Measurements from ENCODE around the gene CGB2.
"Not testable (repeated sequence)": the region's sequence is repeated elsewhere in the genome, so short reads cannot be mapped to it uniquely, and the experiment has no call there.

The CGB2 gene

GRCh38 chr19:49056902-49057596, 25.4 kb downstream of the CGB2 start:
- H3K36me3 ChIP-seq (ENCODE audit: control insufficient read depth in 2 of 2, insufficient read depth in 2 of 2, low read length in 2 of 2); H3K9me3 ChIP-seq (ENCODE audit: control insufficient read depth in 2 of 2, low read length in 2 of 2); H3K27ac ChIP-seq (ENCODE audit: low read length): not testable (repeated sequence)
- H3K27me3 ChIP-seq (ENCODE audit: control insufficient read depth in 1 of 2, insufficient read depth in 2 of 2, low read length in 2 of 2): peaks cover 21 to 25% of the 10 kb centered on the region in 2 donors
- H3K4me3 ChIP-seq (ENCODE audit: low read length in 2 of 2): peak overlapping the region; percentile 57 to 75
- peak overlapping the region; percentile 33 to 47 for H3K9ac ChIP-seq (ENCODE audit: low read length in 2 of 2)
- H3K4me1 ChIP-seq (ENCODE audit: control insufficient read depth, insufficient read depth, low read length): peaks cover 22% of the 10 kb centered on the region

- Histone ChIP-seq H3K9me3 (ENCODE audit: control insufficient read depth in 2 of 2, low read length in 2 of 2) (no peaks in the 10 kb centered on the region), H3K9ac (ENCODE audit: low read length in 2 of 2) (peak within 1 kb of the TSS; percentile 33 to 47), H3K4me3 (ENCODE audit: low read length in 2 of 2) (peak within 1 kb of the TSS; percentile 57 to 75), H3K36me3 (ENCODE audit: control insufficient read depth in 2 of 2, insufficient read depth in 2 of 2, low read length in 2 of 2) (no peaks in the 10 kb centered on the region), H3K4me1 (ENCODE audit: control insufficient read depth, insufficient read depth, low read length) (peaks cover 22% of the 10 kb centered on the region), H3K27ac (ENCODE audit: low read length) (no peak within 1 kb of the TSS), H3K27me3 (ENCODE audit: control insufficient read depth in 1 of 2, insufficient read depth in 2 of 2, low read length in 2 of 2) (peaks cover 24 to 25% of the 10 kb centered on the region in 2 donors)
Observed at GRCh38 chr19:49057636-49058234, 26.0 kb downstream of the CGB2 start, which contains the start of gene CGB7. Gene CGB7, minus strand, starts transcription at chr19:49057749. Its CDS starts 2,374 bp downstream, at chr19:49055375.

- Histone ChIP-seq H3K9ac (ENCODE audit: low read length in 2 of 2) (no peak overlapping the region), H3K27ac (ENCODE audit: low read length) (no peak overlapping the region), H3K4me3 (ENCODE audit: low read length in 2 of 2) (no peak overlapping the region), H3K4me1 (ENCODE audit: control insufficient read depth, insufficient read depth, low read length) (peaks cover 22% of the 10 kb centered on the region), H3K27me3 (ENCODE audit: control insufficient read depth in 1 of 2, insufficient read depth in 2 of 2, low read length in 2 of 2) (peaks cover 24 to 25% of the 10 kb centered on the region in 2 donors), H3K36me3 (ENCODE audit: control insufficient read depth in 2 of 2, insufficient read depth in 2 of 2, low read length in 2 of 2) (no peaks in the 10 kb centered on the region), H3K9me3 (ENCODE audit: control insufficient read depth in 2 of 2, low read length in 2 of 2) (no peaks in the 10 kb centered on the region)
Observed at GRCh38 chr19:49058562-49058961, 26.9 kb downstream of the CGB2 start.

GRCh38 chr19:49059053-49059452, 27.4 kb downstream of the CGB2 start:
- Histone ChIP-seq H3K4me3 (ENCODE audit: low read length in 2 of 2) (no peak overlapping the region), H3K36me3 (ENCODE audit: control insufficient read depth in 2 of 2, insufficient read depth in 2 of 2, low read length in 2 of 2) (no peaks in the 10 kb centered on the region), H3K9ac (ENCODE audit: low read length in 2 of 2) (no peak overlapping the region), H3K27ac (ENCODE audit: low read length) (no peak overlapping the region), H3K4me1 (ENCODE audit: control insufficient read depth, insufficient read depth, low read length) (peaks cover 22% of the 10 kb centered on the region), H3K9me3 (ENCODE audit: control insufficient read depth in 2 of 2, low read length in 2 of 2) (no peaks in the 10 kb centered on the region), H3K27me3 (ENCODE audit: control insufficient read depth in 1 of 2, insufficient read depth in 2 of 2, low read length in 2 of 2) (peaks cover 27% of the 10 kb centered on the region in 2 donors)

- no peaks in the 10 kb centered on the region for H3K9me3 ChIP-seq (ENCODE audit: control insufficient read depth in 2 of 2, low read length in 2 of 2)
- peaks cover 37 to 45% of the 10 kb centered on the region in 2 donors for H3K27me3 ChIP-seq (ENCODE audit: control insufficient read depth in 1 of 2, insufficient read depth in 2 of 2, low read length in 2 of 2)
Observed at GRCh38 chr19:49061000-49061399, 29.3 kb downstream of the CGB2 start.

GRCh38 chr19:49061445-49061844, 29.8 kb downstream of the CGB2 start:
- H3K36me3 ChIP-seq (ENCODE audit: control insufficient read depth in 2 of 2, insufficient read depth in 2 of 2, low read length in 2 of 2): no peaks in the 10 kb centered on the region
- no peak overlapping the region for H3K4me3 ChIP-seq (ENCODE audit: low read length in 2 of 2)
- H3K9me3 ChIP-seq (ENCODE audit: control insufficient read depth in 2 of 2, low read length in 2 of 2): no peaks in the 10 kb centered on the region
- H3K4me1 ChIP-seq (ENCODE audit: control insufficient read depth, insufficient read depth, low read length): peaks cover 15% of the 10 kb centered on the region
- no peak overlapping the region for H3K9ac ChIP-seq (ENCODE audit: low read length in 2 of 2)
- H3K27me3 ChIP-seq (ENCODE audit: control insufficient read depth in 1 of 2, insufficient read depth in 2 of 2, low read length in 2 of 2): peaks cover 37 to 48% of the 10 kb centered on the region in 2 donors
- no peak overlapping the region for H3K27ac ChIP-seq (ENCODE audit: low read length)

More at GRCh38 chr19:49061000-49061399, 29.3 kb downstream of the CGB2 start:
- Histone ChIP-seq H3K9ac (ENCODE audit: low read length in 2 of 2) (no peak overlapping the region), H3K27ac (ENCODE audit: low read length) (no peak overlapping the region), H3K4me3 (ENCODE audit: low read length in 2 of 2) (no peak overlapping the region), H3K36me3 (ENCODE audit: control insufficient read depth in 2 of 2, insufficient read depth in 2 of 2, low read length in 2 of 2) (no peaks in the 10 kb centered on the region), H3K4me1 (ENCODE audit: control insufficient read depth, insufficient read depth, low read length) (peaks cover 20% of the 10 kb centered on the region)

GRCh38 chr19:49064029-49064629, 32.4 kb downstream of the CGB2 start:
- Histone ChIP-seq H3K27me3 (ENCODE audit: control insufficient read depth in 1 of 2, insufficient read depth in 2 of 2, low read length in 2 of 2) (peaks cover 37 to 44% of the 10 kb centered on the region in 2 donors), H3K9ac (ENCODE audit: low read length in 2 of 2) (no peak overlapping the region), H3K4me3 (ENCODE audit: low read length in 2 of 2) (no peak overlapping the region), H3K4me1 (ENCODE audit: control insufficient read depth, insufficient read depth, low read length) (no peaks in the 10 kb centered on the region), H3K9me3 (ENCODE audit: control insufficient read depth in 2 of 2, low read length in 2 of 2) (no peaks in the 10 kb centered on the region), H3K36me3 (ENCODE audit: control insufficient read depth in 2 of 2, insufficient read depth in 2 of 2, low read length in 2 of 2) (no peaks in the 10 kb centered on the region), H3K27ac (ENCODE audit: low read length) (no peak overlapping the region)

GRCh38 chr19:49064768-49065611, 33.3 kb downstream of the CGB2 start, which contains the start of gene NTF4:
Gene NTF4, minus strand, starts transcription at chr19:49064818. Its CDS starts 2,821 bp downstream, at chr19:49061997.
- Histone ChIP-seq H3K4me1 (ENCODE audit: control insufficient read depth, insufficient read depth, low read length) (no peaks in the 10 kb centered on the region), H3K36me3 (ENCODE audit: control insufficient read depth in 2 of 2, insufficient read depth in 2 of 2, low read length in 2 of 2) (no peaks in the 10 kb centered on the region), H3K27ac (ENCODE audit: low read length) (no peak within 1 kb of the TSS), H3K9ac (ENCODE audit: low read length in 2 of 2) (no peak within 1 kb of the TSS), H3K9me3 (ENCODE audit: control insufficient read depth in 2 of 2, low read length in 2 of 2) (no peaks in the 10 kb centered on the region), H3K4me3 (ENCODE audit: low read length in 2 of 2) (no peak within 1 kb of the TSS), H3K27me3 (ENCODE audit: control insufficient read depth in 1 of 2, insufficient read depth in 2 of 2, low read length in 2 of 2) (peaks cover 38 to 49% of the 10 kb centered on the region in 2 donors)

GRCh38 chr19:49065905-49066512, 34.3 kb downstream of the CGB2 start:
- Histone ChIP-seq H3K27me3 (ENCODE audit: control insufficient read depth in 1 of 2, insufficient read depth in 2 of 2, low read length in 2 of 2) (peaks cover 44 to 56% of the 10 kb centered on the region in 2 donors), H3K9me3 (ENCODE audit: control insufficient read depth in 2 of 2, low read length in 2 of 2) (no peaks in the 10 kb centered on the region), H3K4me1 (ENCODE audit: control insufficient read depth, insufficient read depth, low read length) (no peaks in the 10 kb centered on the region), H3K9ac (ENCODE audit: low read length in 2 of 2) (no peak overlapping the region), H3K4me3 (ENCODE audit: low read length in 2 of 2) (no peak overlapping the region), H3K27ac (ENCODE audit: low read length) (no peak overlapping the region), H3K36me3 (ENCODE audit: control insufficient read depth in 2 of 2, insufficient read depth in 2 of 2, low read length in 2 of 2) (no peaks in the 10 kb centered on the region)

- H3K27me3 ChIP-seq (ENCODE audit: control insufficient read depth in 1 of 2, insufficient read depth in 2 of 2, low read length in 2 of 2): peaks cover 42 to 59% of the 10 kb centered on the region in 2 donors
Observed at GRCh38 chr19:49067554-49067953, 35.9 kb downstream of the CGB2 start.

More at GRCh38 chr19:49067554-49067953, 35.9 kb downstream of the CGB2 start:
- no peak overlapping the region for H3K4me3 ChIP-seq (ENCODE audit: low read length in 2 of 2)
- no peak overlapping the region for H3K27ac ChIP-seq (ENCODE audit: low read length)
- no peaks in the 10 kb centered on the region for H3K36me3 ChIP-seq (ENCODE audit: control insufficient read depth in 2 of 2, insufficient read depth in 2 of 2, low read length in 2 of 2)
- H3K9me3 ChIP-seq (ENCODE audit: control insufficient read depth in 2 of 2, low read length in 2 of 2): no peaks in the 10 kb centered on the region
- H3K9ac ChIP-seq (ENCODE audit: low read length in 2 of 2): no peak overlapping the region
- no peaks in the 10 kb centered on the region for H3K4me1 ChIP-seq (ENCODE audit: control insufficient read depth, insufficient read depth, low read length)

Measured in stomach smooth muscle (tissue), 2 donors.